Measurements from ENCODE around the gene XKR7. TPM values are rescaled to one million over a fixed set of nuclear protein-coding genes. Genes with fewer than 3 reads are reported as not detected.

Gene XKR7
- total RNA-seq, 6 experiments from 2014 or later = not detected

GRCh38 chr20:31953556-31954148, 14.3 kb upstream of the XKR7 start:
- H3K9me3 ChIP-seq = no peaks in the 10 kb centered on the region
- no peak overlapping the region for H3K27ac ChIP-seq
- intact Hi-C loops (cut with DNase I) = loop anchor here (5.0 kb wide), 1 partner anchor 101 kb away; no protein-coding TSS in a partner anchor
- WGBS (ENCODE audit: insufficient coverage, low coverage, low lambda C conversion rate, missing lambda C conversion rate) = 70% methylated on average over 2 of the region's 6 CpGs
- H3K36me3 ChIP-seq = peaks cover 0 to 7% (median 2%) of the 10 kb centered on the region in 4 donors
- H3K27me3 ChIP-seq = no peaks in the 10 kb centered on the region
- ATAC-seq (no peak), DNase-seq (no peak)
- H3K4me3 ChIP-seq = no peak overlapping the region
- H3K4me1 ChIP-seq = peaks cover 0 to 11% (median 3%) of the 10 kb centered on the region in 4 donors
- TF ChIP-seq CTCF (IDR thresholded peaks at IDR 0.05) = no peak
- TF ChIP-seq POLR2A (IDR thresholded peaks at IDR 0.05) = no peak

GRCh38 chr20:31954500-31954899, 13.5 kb upstream of the XKR7 start:
- TF ChIP-seq CTCF (IDR thresholded peaks at IDR 0.05) = no peak
- TF ChIP-seq POLR2A (IDR thresholded peaks at IDR 0.05) = no peak
- no peaks in the 10 kb centered on the region for H3K27me3 ChIP-seq
- ATAC-seq = no peak
- no peak for DNase-seq
- intact Hi-C loops (cut with DNase I) = loop anchor here (5.0 kb wide), 1 partner anchor 102 kb away; no protein-coding TSS in a partner anchor
- H3K36me3 ChIP-seq = peaks cover 0 to 4% (median 0%) of the 10 kb centered on the region in 4 donors
- peaks cover 0 to 11% (median 3%) of the 10 kb centered on the region in 4 donors for H3K4me1 ChIP-seq
- WGBS (ENCODE audit: insufficient coverage, low coverage, low lambda C conversion rate, missing lambda C conversion rate) = 30% methylated on average over 1 of the region's 1 CpG
- H3K9me3 ChIP-seq = no peaks in the 10 kb centered on the region
- no peak overlapping the region for H3K27ac ChIP-seq
- no peak overlapping the region for H3K4me3 ChIP-seq

GRCh38 chr20:31956556-31957526, 11.1 kb upstream of the XKR7 start:
- ATAC-seq = no peak
- Histone ChIP-seq H3K27me3 (no peaks in the 10 kb centered on the region), H3K36me3 (no peaks in the 10 kb centered on the region), H3K27ac (no peak overlapping the region), H3K4me1 (no peaks in the 10 kb centered on the region), H3K9me3 (no peaks in the 10 kb centered on the region), H3K4me3 (no peak overlapping the region)
- intact Hi-C loops (cut with DNase I) = no loop called here
- no peak for TF ChIP-seq POLR2A (IDR thresholded peaks at IDR 0.05)
- TF ChIP-seq CTCF (IDR thresholded peaks at IDR 0.05) = no peak
- DNase-seq = no peak
- WGBS (ENCODE audit: insufficient coverage, low coverage, low lambda C conversion rate, missing lambda C conversion rate) = 47% methylated on average over 7 of the region's 11 CpGs

- no peaks in the 10 kb centered on the region for H3K4me1 ChIP-seq
- intact Hi-C loops (cut with DNase I) = no loop called here
- no peaks in the 10 kb centered on the region for H3K36me3 ChIP-seq
- ATAC-seq = no peak
- DNase-seq = no peak
- no peaks in the 10 kb centered on the region for H3K27me3 ChIP-seq
- no peak overlapping the region for H3K27ac ChIP-seq
- no peaks in the 10 kb centered on the region for H3K9me3 ChIP-seq
- no peak overlapping the region for H3K4me3 ChIP-seq
- no CpG with 5 or more reads among the region's 2 CpGs for WGBS (ENCODE audit: insufficient coverage, low coverage, low lambda C conversion rate, missing lambda C conversion rate)
- TF ChIP-seq POLR2A (IDR thresholded peaks at IDR 0.05) = no peak
- TF ChIP-seq CTCF (IDR thresholded peaks at IDR 0.05) = no peak
Measured at GRCh38 chr20:31962761-31963160, 5.2 kb upstream of the XKR7 start.

Data from right lobe of liver (tissue), 6 donors.